ENCODE results near the gene ANKRD53.

ANKRD53 gene

DNA sequence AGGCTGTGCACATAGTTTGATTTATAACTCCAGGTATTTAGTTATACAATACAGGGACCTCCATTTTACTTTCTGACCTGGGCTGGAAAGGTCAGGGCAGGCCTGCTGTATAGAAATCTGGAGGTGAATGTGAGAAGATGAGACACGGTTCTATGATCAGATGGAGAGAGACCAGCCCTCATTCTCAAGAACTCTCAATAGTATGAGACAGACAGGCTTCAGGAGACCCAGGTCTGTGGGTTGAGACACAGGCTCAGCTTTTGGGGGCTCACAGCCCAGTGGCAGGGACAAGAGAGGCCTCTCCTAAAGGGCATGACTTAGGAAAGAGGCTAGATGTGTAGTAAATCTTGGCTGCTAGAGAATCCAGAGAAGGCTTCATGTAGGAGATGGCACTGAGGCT lies 43.4 kb upstream of the ANKRD53 start:
- TF ChIP-seq ZBTB7A (IDR thresholded peaks at IDR 0.05; ENCODE audit: low read depth) = no peak
- TF ChIP-seq, protein P1, sequence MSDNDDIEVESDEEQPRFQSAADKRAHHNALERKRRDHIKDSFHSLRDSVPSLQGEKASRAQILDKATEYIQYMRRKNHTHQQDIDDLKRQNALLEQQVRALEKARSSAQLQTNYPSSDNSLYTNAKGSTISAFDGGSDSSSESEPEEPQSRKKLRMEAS (IDR thresholded peaks at IDR 0.05) = no peak
- TF ChIP-seq NFIC (IDR thresholded peaks at IDR 0.05) = no peak
- TF ChIP-seq EGR1 (IDR thresholded peaks at IDR 0.05) = no peak
- no peak for TF ChIP-seq CREB1 (IDR thresholded peaks at IDR 0.05; ENCODE audit: low read depth)
- TF ChIP-seq CEBPB (IDR thresholded peaks at IDR 0.05) = no peak
- TF ChIP-seq TCF12 (IDR thresholded peaks at IDR 0.05; ENCODE audit: low read depth) = no peak
- TF ChIP-seq FOXM1 (IDR thresholded peaks at IDR 0.05; ENCODE audit: borderline replicate concordance, low read depth) = no peak
- TF ChIP-seq RAD21 (IDR thresholded peaks at IDR 0.05; ENCODE audit: low read depth) = no peak
- no peak for TF ChIP-seq EP300 (IDR thresholded peaks at IDR 0.05; ENCODE audit: borderline replicate concordance)
- TF ChIP-seq, protein P2, sequence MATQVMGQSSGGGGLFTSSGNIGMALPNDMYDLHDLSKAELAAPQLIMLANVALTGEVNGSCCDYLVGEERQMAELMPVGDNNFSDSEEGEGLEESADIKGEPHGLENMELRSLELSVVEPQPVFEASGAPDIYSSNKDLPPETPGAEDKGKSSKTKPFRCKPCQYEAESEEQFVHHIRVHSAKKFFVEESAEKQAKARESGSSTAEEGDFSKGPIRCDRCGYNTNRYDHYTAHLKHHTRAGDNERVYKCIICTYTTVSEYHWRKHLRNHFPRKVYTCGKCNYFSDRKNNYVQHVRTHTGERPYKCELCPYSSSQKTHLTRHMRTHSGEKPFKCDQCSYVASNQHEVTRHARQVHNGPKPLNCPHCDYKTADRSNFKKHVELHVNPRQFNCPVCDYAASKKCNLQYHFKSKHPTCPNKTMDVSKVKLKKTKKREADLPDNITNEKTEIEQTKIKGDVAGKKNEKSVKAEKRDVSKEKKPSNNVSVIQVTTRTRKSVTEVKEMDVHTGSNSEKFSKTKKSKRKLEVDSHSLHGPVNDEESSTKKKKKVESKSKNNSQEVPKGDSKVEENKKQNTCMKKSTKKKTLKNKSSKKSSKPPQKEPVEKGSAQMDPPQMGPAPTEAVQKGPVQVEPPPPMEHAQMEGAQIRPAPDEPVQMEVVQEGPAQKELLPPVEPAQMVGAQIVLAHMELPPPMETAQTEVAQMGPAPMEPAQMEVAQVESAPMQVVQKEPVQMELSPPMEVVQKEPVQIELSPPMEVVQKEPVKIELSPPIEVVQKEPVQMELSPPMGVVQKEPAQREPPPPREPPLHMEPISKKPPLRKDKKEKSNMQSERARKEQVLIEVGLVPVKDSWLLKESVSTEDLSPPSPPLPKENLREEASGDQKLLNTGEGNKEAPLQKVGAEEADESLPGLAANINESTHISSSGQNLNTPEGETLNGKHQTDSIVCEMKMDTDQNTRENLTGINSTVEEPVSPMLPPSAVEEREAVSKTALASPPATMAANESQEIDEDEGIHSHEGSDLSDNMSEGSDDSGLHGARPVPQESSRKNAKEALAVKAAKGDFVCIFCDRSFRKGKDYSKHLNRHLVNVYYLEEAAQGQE (IDR thresholded peaks at IDR 0.05; ENCODE audit: low read depth) = no peak
- TF ChIP-seq, protein P3, sequence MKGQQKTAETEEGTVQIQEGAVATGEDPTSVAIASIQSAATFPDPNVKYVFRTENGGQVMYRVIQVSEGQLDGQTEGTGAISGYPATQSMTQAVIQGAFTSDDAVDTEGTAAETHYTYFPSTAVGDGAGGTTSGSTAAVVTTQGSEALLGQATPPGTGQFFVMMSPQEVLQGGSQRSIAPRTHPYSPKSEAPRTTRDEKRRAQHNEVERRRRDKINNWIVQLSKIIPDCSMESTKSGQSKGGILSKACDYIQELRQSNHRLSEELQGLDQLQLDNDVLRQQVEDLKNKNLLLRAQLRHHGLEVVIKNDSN (IDR thresholded peaks at IDR 0.05) = no peak

DNA sequence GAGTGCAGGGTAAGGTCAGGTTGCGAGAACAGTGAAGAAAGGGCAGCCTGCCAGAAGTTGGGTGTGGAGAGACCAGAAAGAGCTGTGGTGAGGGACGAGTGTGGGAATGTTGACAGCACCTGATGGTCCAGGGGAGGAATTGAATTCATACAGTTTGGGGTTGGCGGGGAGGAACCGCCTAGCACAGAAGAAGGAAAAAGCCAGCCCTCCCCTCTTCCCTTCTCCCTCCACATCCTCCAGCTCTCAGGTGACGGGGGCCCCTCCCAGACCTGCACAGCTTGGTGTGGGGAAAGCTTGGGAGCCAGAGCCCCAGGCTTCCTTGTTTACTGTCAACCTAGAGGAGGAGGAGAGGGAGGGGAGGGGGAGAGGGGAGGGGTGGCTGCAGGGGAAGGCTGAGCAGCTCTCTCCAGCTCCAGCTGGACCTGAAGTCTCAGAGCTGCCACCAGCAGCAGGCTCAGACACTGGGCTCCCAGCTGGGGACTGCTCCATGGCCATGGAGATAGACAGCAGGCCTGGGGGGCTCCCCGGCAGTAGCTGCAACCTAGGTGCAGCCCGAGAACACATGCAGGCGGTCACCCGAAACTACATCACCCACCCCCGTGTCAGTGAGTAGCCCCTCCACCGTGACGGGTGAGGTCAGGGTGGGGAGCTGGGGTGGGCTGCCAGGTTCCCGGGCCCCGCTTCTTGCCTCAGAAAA lies 42.8 kb upstream of the ANKRD53 start, which contains the start of gene ATP6V1B1:
Gene ATP6V1B1 (plus strand): TSS at position 433 of the 697 bp plus-strand sequence. CDS start 55 bp downstream, at position 488.
- TF ChIP-seq TAF1 (IDR thresholded peaks at IDR 0.05; ENCODE audit: low read depth) = no peak

DNA sequence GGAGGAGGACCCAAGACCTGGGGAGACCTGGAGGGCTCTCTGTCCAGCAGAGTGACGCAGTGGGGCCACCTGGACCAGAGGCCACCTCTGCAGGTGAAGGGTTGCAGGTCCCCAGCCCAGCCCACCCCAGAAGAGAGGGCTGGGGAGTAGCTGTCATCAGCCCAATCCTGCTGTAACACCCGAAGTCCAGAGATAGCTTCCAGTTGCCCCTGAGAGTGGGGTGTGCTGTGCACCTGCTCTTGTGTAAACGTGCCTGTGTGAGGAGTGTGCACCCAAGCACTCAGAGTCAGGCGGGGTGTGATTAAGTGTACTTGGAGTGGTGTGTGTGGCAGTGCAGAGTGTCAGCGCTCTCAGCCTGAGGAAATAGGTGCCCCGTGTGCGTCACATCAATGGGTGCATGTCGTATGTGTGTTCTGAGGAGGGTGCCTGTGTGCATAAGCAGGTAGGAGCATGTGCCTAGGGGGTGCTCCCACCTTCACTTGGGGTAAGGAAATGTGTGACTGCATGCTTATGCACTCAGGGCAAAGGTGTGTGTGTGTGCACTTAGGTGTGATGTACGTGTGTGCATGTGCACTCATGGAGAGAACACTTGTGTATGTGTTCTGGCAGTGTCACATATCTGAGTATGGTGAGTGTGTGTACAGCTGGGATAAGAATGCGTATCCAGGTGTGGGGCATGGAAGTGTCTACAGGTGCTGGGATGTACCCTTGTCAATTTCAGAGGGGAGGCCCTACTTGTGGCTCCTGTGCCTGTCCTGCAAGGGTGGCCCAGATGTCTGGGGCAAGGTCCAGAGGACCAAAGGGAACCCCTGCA lies 42.1 kb upstream of the ANKRD53 start:
- no peak for TF ChIP-seq EGR1 (IDR thresholded peaks at IDR 0.05)
- TF ChIP-seq, protein P3 (IDR thresholded peaks at IDR 0.05) = no peak
- no peak for TF ChIP-seq RAD21 (IDR thresholded peaks at IDR 0.05; ENCODE audit: low read depth)
- TF ChIP-seq CEBPB (IDR thresholded peaks at IDR 0.05) = no peak

DNA sequence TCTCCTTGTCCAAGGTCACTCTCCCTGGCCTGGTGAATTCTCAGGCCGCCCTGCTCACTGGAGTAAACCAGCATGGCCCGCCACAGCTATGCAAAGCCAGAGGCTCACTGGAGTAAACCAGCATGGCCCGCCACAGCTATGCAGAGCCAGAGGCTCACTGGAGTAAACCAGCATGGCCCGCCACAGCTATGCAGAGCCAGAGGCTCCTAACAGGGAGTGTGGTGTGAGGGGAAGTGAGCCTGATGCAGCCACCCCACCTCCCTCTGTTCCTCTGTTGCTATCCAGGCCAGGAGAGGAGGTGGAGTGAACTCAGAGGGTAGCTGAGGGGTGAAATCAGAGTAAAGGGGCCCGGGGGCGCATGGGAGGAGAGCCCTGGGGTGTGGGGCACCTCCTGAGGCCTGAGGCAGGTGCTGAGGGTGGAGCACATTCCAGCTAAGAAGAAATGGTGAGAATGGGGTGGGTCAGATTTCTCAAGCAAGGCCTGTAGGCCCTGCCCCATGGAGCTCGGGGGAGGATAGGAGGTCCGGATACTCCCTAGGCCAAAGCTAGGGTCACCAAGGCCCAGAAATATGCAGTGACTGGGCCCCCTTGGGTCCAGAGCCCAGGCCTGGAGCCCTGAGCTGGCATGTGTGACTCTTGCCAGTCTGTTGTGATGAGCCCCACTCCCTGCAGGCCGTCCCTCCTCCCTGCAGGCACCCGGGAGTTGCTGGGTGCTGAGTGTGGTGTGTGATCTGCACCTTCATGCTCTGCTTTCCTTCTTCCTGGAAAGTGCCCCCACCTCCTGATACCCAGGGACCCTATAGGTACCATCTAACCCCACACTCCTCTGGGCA lies 41.2 kb upstream of the ANKRD53 start:
- TF ChIP-seq, protein P1 (IDR thresholded peaks at IDR 0.05) = no peak
- peak; percentile 36; the same call in 1 of the 2 replicates for TF ChIP-seq TEAD4 (IDR thresholded peaks at IDR 0.05)

DNA sequence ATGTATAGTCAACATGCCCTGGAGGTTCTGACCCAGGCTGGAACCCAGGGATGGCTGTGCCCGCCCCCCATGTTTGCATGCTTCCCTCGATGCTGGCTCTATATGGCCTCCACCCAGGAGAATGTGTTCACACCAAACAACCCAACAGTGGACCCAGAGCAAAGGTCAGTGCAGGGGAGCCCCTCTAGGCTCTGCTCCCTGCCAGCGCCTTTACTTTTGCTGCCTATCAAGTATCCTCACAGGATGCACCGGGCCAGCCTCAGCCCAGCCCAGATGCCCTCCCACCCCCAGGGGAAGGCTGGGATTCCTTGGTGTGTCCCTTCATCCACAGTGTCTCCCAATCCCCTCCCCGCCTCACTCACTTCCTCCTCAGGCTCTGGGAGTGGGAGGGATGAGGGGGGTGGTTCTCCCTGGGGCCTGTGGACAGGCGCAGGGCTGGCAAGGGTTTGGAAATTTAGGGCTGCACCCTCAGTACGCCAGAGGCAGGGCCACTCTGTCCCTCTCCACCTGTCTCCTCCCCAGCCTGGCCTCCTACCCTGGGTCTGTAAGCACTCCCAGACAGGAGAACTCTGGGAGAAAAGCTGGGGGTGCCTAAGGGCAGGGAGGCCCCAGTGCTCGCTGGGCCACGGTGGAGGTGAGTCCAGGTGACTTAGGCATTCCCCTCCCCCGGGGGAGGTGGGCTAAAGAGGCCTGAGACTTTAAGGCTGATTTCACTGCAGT lies 40.4 kb upstream of the ANKRD53 start:
- TF ChIP-seq, protein P1 (IDR thresholded peaks at IDR 0.05) = no peak
- TF ChIP-seq TAF1 (IDR thresholded peaks at IDR 0.05; ENCODE audit: low read depth) = no peak
- TF ChIP-seq, protein P2 (IDR thresholded peaks at IDR 0.05; ENCODE audit: low read depth) = no peak
- TF ChIP-seq NFIC (IDR thresholded peaks at IDR 0.05) = no peak
- no peak for TF ChIP-seq EP300 (IDR thresholded peaks at IDR 0.05; ENCODE audit: borderline replicate concordance)
- no peak for TF ChIP-seq TCF12 (IDR thresholded peaks at IDR 0.05; ENCODE audit: low read depth)
- TF ChIP-seq FOXM1 (IDR thresholded peaks at IDR 0.05; ENCODE audit: borderline replicate concordance, low read depth) = no peak
- no peak for TF ChIP-seq EGR1 (IDR thresholded peaks at IDR 0.05)
- no peak for TF ChIP-seq TEAD4 (IDR thresholded peaks at IDR 0.05)
- TF ChIP-seq CREB1 (IDR thresholded peaks at IDR 0.05; ENCODE audit: low read depth) = no peak
- TF ChIP-seq YY1 (IDR thresholded peaks at IDR 0.05; ENCODE audit: low read depth) = no peak

Data from Ishikawa (cell line).